GM12878 (cell line): ENCODE results near the gene HEXB.

ENCODE experiments used
- ASH2L ChIP-seq: fragments of 300-600, 200-600 bp; sonication (generic); IDR thresholded peaks from 2 replicates; pipeline ENCODE4 v1.6.1; 2017; ENCODE audit warnings: low read depth, mild to moderate bottlenecking, borderline replicate concordance
- CTCF ChIP-seq, 3 experiments: IDR thresholded peaks in 2 of 3; conservative IDR thresholded peaks in 1 of 3; 2 replicates each; pipeline ENCODE4 v1.5.1; 2011; ENCODE audit warnings: low read depth in 3 of 3, low read length in 3 of 3, mild to moderate bottlenecking in 3 of 3, control low read depth in 2 of 3, moderate library complexity in 2 of 3, inconsistent platforms in 1 of 3, mixed read lengths in 1 of 3; ENCODE audit not compliant: control insufficient read depth in 2 of 3, insufficient read depth in 1 of 3; ENCODE audit errors: extremely low read depth in 1 of 3
- ESRRA ChIP-seq: IDR thresholded peaks from 2 replicates; pipeline ENCODE4 v1.6.1; 2012; ENCODE audit warnings: mild to moderate bottlenecking, low read length, improper control_type of control experiment
- HCFC1 ChIP-seq: fragments of 150-350 bp; IDR thresholded peaks from 2 replicates; pipeline ENCODE4 v1.6.1; 2014; ENCODE audit warnings: low read length
- NFYB ChIP-seq: IDR thresholded peaks from 2 replicates; pipeline ENCODE4 v1.6.1; 2011; ENCODE audit warnings: low read depth, mild to moderate bottlenecking, low read length, improper control_type of control experiment, moderate library complexity; ENCODE audit not compliant: insufficient read depth
- POLR2AphosphoS5 ChIP-seq: IDR thresholded peaks from 2 replicates; pipeline ENCODE4 v1.6.1; 2011; ENCODE audit warnings: mild to moderate bottlenecking, low read length, inconsistent platforms
- RAD51 ChIP-seq: fragments of 450-650 bp; IDR thresholded peaks from 2 replicates; pipeline ENCODE4 v1.6.1; 2016; ENCODE audit warnings: moderate library complexity, mild to moderate bottlenecking, inconsistent platforms
- TCF3 ChIP-seq: IDR thresholded peaks from 2 replicates; pipeline ENCODE4 v1.6.1; 2012; ENCODE audit warnings: low read depth, mild to moderate bottlenecking, low read length, borderline replicate concordance; ENCODE audit not compliant: insufficient read depth
- TCF7 ChIP-seq: IDR thresholded peaks from 2 replicates; pipeline ENCODE4 v1.6.1; 2014; ENCODE audit warnings: antibody characterized with exemption, borderline replicate concordance
- ZBTB4 ChIP-seq: fragments of 450-650 bp; formaldehyde crosslinking; IDR thresholded peaks from 2 replicates; pipeline ENCODE4 v1.4.0; 2022; ENCODE audit warnings: mild to moderate bottlenecking, moderate library complexity

- TF ChIP-seq CTCF (IDR thresholded peaks at IDR 0.05 in 2 of 3, conservative IDR thresholded peaks at IDR 0.05 in 1 of 3; ENCODE audit: control insufficient read depth in 2 of 3, extremely low read depth in 1 of 3, insufficient read depth in 1 of 3, low read depth in 3 of 3, low read length in 3 of 3): peak; percentile 49 to 66 (median 52); a peak in 5 of 6 replicates
- TF ChIP-seq ZBTB4 (CRISPR knock-in tag): no peak
- no peak for TF ChIP-seq HCFC1
- TF ChIP-seq ESRRA: no peak
- no peak for TF ChIP-seq RAD51
- no peak for TF ChIP-seq ASH2L
- no peak for TF ChIP-seq NFYB
- TF ChIP-seq TCF7: no peak
- no peak for TF ChIP-seq TCF3
- no peak for TF ChIP-seq POLR2AphosphoS5
These were observed 81.4 kb downstream of the HEXB start for GRCh38 chr5:74766418-74766848.
